Thoracic aorta (tissue), 2 donors: ENCODE measurements around the gene PIEZO1. TPM values are rescaled to one million over a fixed set of nuclear protein-coding genes. Genes with fewer than 3 reads are reported as not detected.

Experiments used
- ATAC-seq: fragments of 150-250 bp; one replicate; pipeline ENCODE4 v1.8.0; 2017; ENCODE audit warnings: low read depth; ENCODE audit not compliant: insufficient number of reproducible peaks, low FRiP score
- DNase-seq: peaks from one replicate; pipeline ENCODE4 v3.0.0-alpha.2; 2020; ENCODE audit warnings: low spot score
- H3K27ac ChIP-seq, 2 donors: fragments of 200-600 bp; sonication (generic); 1 replicate in 1 of 2; 2 replicates in 1 of 2; pipeline ENCODE4 v1.5.1; 2016; ENCODE audit warnings: mild to moderate bottlenecking in 2 of 2, moderate library complexity in 2 of 2
- H3K27me3 ChIP-seq: fragments of 200-600 bp; sonication (generic); replicated peaks from 2 replicates; pipeline ENCODE4 v1.6.0; 2016; ENCODE audit warnings: mild to moderate bottlenecking; ENCODE audit not compliant: insufficient read depth
- H3K36me3 ChIP-seq: fragments of 200-600 bp; sonication (generic); one replicate; pipeline ENCODE4 v1.5.1; 2016
- H3K4me1 ChIP-seq, 2 donors: fragments of 200-600 bp; sonication (generic); 1 replicate in 1 of 2; 2 replicates in 1 of 2; pipeline versions ENCODE4 v1.5.1 to v1.6.0; 2016; ENCODE audit warnings: low read depth in 2 of 2, mild to moderate bottlenecking in 1 of 2; ENCODE audit not compliant: control insufficient read depth in 1 of 2
- H3K4me3 ChIP-seq: fragments of 200-600 bp; sonication (generic); 2 replicates; pipeline ENCODE4 v1.5.1; 2016; ENCODE audit warnings: mild to moderate bottlenecking
- H3K9me3 ChIP-seq: fragments of 200-600 bp; sonication (generic); 2 replicates; pipeline ENCODE4 v1.5.1; 2016
- CTCF ChIP-seq: fragments of 200-600 bp; sonication (generic); IDR thresholded peaks from one replicate; pipeline ENCODE4 v1.5.1; 2019; ENCODE audit warnings: antibody characterized with exemption
- total RNA-seq, 2 donors: library from RNA; depleted of rRNA; stranded (reverse); fragments of >200 nt; gene quantifications; one replicate each; pipeline versions ENCODE4 v1.1.0 to v1.2.3, GENCODE V29; 2016

PIEZO1 gene
- total RNA-seq, 2 donors from 2014 or later: 108 to 179 TPM

- ATAC-seq (no peak), DNase-seq (no peak)
- no peak overlapping the region for H3K4me3 ChIP-seq
- no peaks in the 10 kb centered on the region for H3K27me3 ChIP-seq
- no peaks in the 10 kb centered on the region for H3K9me3 ChIP-seq
- no peak overlapping the region for H3K27ac ChIP-seq
- no peak for TF ChIP-seq CTCF
- H3K36me3 ChIP-seq: peaks cover 33% of the 10 kb centered on the region
- no peaks in the 10 kb centered on the region for H3K4me1 ChIP-seq
These were observed 70.4 kb downstream of the PIEZO1 start for GRCh38 chr16:88714420-88715302.

- no peaks in the 10 kb centered on the region for H3K9me3 ChIP-seq
- peaks cover 26% of the 10 kb centered on the region for H3K36me3 ChIP-seq
- DNase-seq (no peak), ATAC-seq (no peak)
- no peaks in the 10 kb centered on the region for H3K27me3 ChIP-seq
- no peak overlapping the region for H3K27ac ChIP-seq
- H3K4me1 ChIP-seq: no peaks in the 10 kb centered on the region
- no peak for TF ChIP-seq CTCF
- H3K4me3 ChIP-seq: no peak overlapping the region
These were observed 71.2 kb downstream of the PIEZO1 start for GRCh38 chr16:88713568-88714419.

- H3K4me3 ChIP-seq: no peak overlapping the region
These were observed 72.0 kb downstream of the PIEZO1 start for GRCh38 chr16:88713054-88713453.

GRCh38 chr16:88712362-88712979, 72.5 kb downstream of the PIEZO1 start:
- no peak overlapping the region for H3K4me3 ChIP-seq
- no peak overlapping the region for H3K27ac ChIP-seq
- H3K4me1 ChIP-seq: peaks cover 0 to 3% of the 10 kb centered on the region in 2 donors
- peaks cover 19% of the 10 kb centered on the region for H3K36me3 ChIP-seq
- H3K9me3 ChIP-seq: no peaks in the 10 kb centered on the region
- no peaks in the 10 kb centered on the region for H3K27me3 ChIP-seq
- no peak for TF ChIP-seq CTCF
- no peak for DNase-seq
- no peak for ATAC-seq

More at GRCh38 chr16:88713054-88713453, 72.0 kb downstream of the PIEZO1 start:
- DNase-seq: no peak
- Histone ChIP-seq H3K4me1 (no peaks in the 10 kb centered on the region), H3K27ac (no peak overlapping the region), H3K27me3 (no peaks in the 10 kb centered on the region), H3K9me3 (no peaks in the 10 kb centered on the region), H3K36me3 (peaks cover 19% of the 10 kb centered on the region)
- no peak for TF ChIP-seq CTCF
- ATAC-seq: no peak
